ENCODE measurements around the gene PLAAT4. TPM values are rescaled to one million over a fixed set of nuclear protein-coding genes. Genes with fewer than 3 reads are reported as not detected.

The PLAAT4 gene
- total RNA-seq, 1 donor from 2014 or later = 14.1 TPM

DNA sequence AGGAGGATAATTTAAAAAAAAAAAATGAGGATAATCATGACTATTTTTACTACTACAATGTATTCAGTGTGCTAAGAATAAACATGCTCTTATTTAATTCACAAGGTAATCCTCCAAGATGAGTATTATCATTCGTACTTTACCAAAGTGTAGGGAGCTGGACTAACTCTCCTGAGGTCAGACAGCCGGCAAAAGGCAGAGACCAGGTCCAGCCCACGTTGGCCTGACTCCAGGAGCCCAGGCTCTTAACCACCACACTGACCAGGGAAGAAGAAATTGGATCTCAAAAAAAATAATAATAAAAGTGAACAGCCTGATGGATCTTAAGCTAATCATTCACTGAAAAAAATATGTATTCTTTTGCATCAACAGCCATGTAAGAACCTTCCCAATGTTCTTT is 52.4 kb downstream of the PLAAT4 start:
- Histone ChIP-seq H3K27me3 (ENCODE audit: control insufficient read depth, insufficient read depth, low read length) (no peaks in the 10 kb centered on the region), H3K4me3 (ENCODE audit: low read depth, low read length) (no peak overlapping the region), H3K36me3 (ENCODE audit: control insufficient read depth, insufficient read depth, low read length) (peaks cover 2% of the 10 kb centered on the region)
- DNase-seq (ENCODE audit: low read depth) = no peak
- TF ChIP-seq, protein P1, sequence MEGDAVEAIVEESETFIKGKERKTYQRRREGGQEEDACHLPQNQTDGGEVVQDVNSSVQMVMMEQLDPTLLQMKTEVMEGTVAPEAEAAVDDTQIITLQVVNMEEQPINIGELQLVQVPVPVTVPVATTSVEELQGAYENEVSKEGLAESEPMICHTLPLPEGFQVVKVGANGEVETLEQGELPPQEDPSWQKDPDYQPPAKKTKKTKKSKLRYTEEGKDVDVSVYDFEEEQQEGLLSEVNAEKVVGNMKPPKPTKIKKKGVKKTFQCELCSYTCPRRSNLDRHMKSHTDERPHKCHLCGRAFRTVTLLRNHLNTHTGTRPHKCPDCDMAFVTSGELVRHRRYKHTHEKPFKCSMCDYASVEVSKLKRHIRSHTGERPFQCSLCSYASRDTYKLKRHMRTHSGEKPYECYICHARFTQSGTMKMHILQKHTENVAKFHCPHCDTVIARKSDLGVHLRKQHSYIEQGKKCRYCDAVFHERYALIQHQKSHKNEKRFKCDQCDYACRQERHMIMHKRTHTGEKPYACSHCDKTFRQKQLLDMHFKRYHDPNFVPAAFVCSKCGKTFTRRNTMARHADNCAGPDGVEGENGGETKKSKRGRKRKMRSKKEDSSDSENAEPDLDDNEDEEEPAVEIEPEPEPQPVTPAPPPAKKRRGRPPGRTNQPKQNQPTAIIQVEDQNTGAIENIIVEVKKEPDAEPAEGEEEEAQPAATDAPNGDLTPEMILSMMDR (IDR thresholded peaks at IDR 0.05; ENCODE audit: insufficient read depth, low read length, poor library complexity, severe bottlenecking) = no peak

DNA sequence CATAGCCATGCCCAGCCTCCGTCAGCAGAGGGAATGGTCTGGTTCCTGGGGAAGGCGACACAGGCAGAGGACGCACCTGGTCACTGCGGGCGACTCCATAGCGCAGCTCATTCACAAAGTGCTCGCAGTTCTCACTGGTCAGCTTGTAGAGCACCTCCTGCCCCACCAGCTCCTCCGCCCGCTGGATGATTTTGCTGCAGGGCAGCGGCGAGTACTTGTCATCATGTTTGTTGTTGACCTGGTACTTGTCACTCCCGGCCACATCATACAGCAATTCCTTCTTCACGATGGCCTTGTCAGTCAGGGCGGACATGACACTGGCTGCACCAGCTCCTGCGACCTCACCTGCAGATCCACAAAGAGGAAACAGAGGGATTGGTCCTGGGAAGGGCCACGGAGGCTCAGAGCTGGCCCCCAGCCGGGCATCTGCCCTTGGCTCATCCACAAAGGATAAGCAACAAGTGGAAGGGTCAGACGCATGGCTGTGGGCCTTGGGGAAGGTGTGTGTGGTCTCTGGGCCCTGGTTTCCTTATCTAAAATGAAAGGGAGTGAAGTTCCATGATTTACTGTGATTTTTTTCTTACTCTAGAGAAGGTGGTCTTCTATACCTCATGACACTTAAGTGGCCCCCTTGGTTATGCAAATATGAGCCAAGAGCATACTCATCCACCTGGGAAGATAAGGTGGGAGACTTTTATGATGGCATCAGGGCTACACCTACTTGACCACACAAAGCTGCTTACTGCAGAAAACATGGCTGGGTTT is 53.6 kb downstream of the PLAAT4 start:
- H3K27me3 ChIP-seq (ENCODE audit: control insufficient read depth, insufficient read depth, low read length) = no peaks in the 10 kb centered on the region
- DNase-seq (ENCODE audit: low read depth) = no peak
- peaks cover 2% of the 10 kb centered on the region for H3K36me3 ChIP-seq (ENCODE audit: control insufficient read depth, insufficient read depth, low read length)
- TF ChIP-seq, protein P1 (IDR thresholded peaks at IDR 0.05; ENCODE audit: insufficient read depth, low read length, poor library complexity, severe bottlenecking) = no peak
- H3K4me3 ChIP-seq (ENCODE audit: low read depth, low read length) = no peak overlapping the region

DNA sequence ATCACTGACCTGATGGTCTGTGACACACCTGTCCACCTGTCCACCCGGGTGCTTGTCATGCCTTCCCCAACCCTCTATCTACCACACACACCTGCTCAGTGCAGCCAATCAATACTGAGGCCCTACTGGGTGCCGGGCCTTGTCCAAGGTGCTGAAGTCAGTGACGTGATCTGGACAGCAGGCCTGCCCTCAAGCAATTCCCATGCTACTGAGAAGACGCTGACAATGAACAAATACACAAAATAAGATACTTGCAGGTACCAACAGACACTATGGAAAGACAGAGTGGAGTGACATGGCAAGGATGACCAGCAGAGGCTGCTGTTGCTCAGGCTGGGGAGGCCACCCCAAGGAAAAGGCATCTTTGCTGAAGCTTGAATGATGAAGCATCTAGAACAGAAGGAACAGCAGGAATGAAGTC is 56.4 kb downstream of the PLAAT4 start:
- Histone ChIP-seq H3K4me3 (ENCODE audit: low read depth, low read length) (no peak overlapping the region), H3K27me3 (ENCODE audit: control insufficient read depth, insufficient read depth, low read length) (no peaks in the 10 kb centered on the region), H3K36me3 (ENCODE audit: control insufficient read depth, insufficient read depth, low read length) (peaks cover under 1% of the 10 kb centered on the region)
- DNase-seq (ENCODE audit: low read depth) = no peak
- TF ChIP-seq, protein P1 (IDR thresholded peaks at IDR 0.05; ENCODE audit: insufficient read depth, low read length, poor library complexity, severe bottlenecking) = peak; percentile 77

DNA sequence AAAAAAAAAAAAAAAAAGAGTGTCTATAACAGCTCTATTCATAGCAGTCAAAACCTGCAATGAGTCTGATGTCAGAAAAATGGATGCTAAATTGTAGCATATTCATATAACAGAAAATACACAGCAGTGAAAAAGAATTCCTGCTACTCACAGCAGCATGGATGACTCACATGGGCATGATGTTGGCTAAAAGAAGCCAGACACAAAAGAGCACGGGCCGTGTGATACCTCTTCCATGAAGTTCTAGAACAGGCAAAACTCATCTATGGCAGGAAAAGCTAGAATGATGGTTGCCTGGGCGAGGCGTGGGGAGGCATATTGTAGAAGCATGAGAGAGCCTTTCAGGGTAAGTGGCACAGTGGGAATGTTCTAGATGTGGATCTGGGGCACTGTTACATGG is 58.7 kb downstream of the PLAAT4 start:
- Histone ChIP-seq H3K27me3 (ENCODE audit: control insufficient read depth, insufficient read depth, low read length) (no peaks in the 10 kb centered on the region), H3K36me3 (ENCODE audit: control insufficient read depth, insufficient read depth, low read length) (peaks cover 2% of the 10 kb centered on the region), H3K4me3 (ENCODE audit: low read depth, low read length) (no peak overlapping the region)
- no peak for DNase-seq (ENCODE audit: low read depth)
- TF ChIP-seq, protein P1 (IDR thresholded peaks at IDR 0.05; ENCODE audit: insufficient read depth, low read length, poor library complexity, severe bottlenecking) = no peak

Other genes starting within 250 kb of the PLAAT4 start
- gene SLC22A9, start 167.0 kb upstream of the PLAAT4 start, total RNA-seq = not detected in 2 replicates
- 0.14 and 0.17 TPM in 2 replicates for gene PLAAT5, start 45.6 kb upstream of the PLAAT4 start, total RNA-seq
- gene LGALS12, start 30.7 kb upstream of the PLAAT4 start, total RNA-seq = not detected in 2 replicates
- not detected in 2 replicates for gene PLAAT2, start 26.6 kb downstream of the PLAAT4 start, total RNA-seq
- 81.0 and 85.7 TPM in 2 replicates for gene PLAAT3, start 77.6 kb downstream of the PLAAT4 start, total RNA-seq
- 42.6 and 42.7 TPM in 2 replicates for gene ATL3, start 134.6 kb downstream of the PLAAT4 start, total RNA-seq
- 102 and 107 TPM in 2 replicates for gene RTN3, start 144.7 kb downstream of the PLAAT4 start, total RNA-seq
- gene ZFTA, start 232.0 kb downstream of the PLAAT4 start, total RNA-seq = 25.1 and 59.3 TPM in 2 replicates